Adrenal gland (tissue), 12 donors: ENCODE measurements around the gene CCDC9B. TPM values are rescaled to one million over a fixed set of nuclear protein-coding genes. Genes with fewer than 3 reads are reported as not detected.

Source experiments
- DNase-seq, 7 donors: peaks; one replicate each; pipeline ENCODE4 v3.0.0-alpha.2; 2019 to 2020
- H3K27ac ChIP-seq, 5 donors: fragments of 200-600 bp; sonication (generic) in 4 of 5; 1 replicate in 3 of 5; 2 replicates in 2 of 5; pipeline versions ENCODE4 v1.5.1 to v1.8.0; 2016 to 2020; ENCODE audit warnings: mild to moderate bottlenecking in 1 of 5
- H3K27me3 ChIP-seq: fragments of 200-600 bp; 2 replicates; pipeline ENCODE4 v1.8.0; 2021
- H3K36me3 ChIP-seq, 2 donors: fragments of 200-600 bp; replicated peaks in 1 of 2; 1 replicate in 1 of 2; 2 replicates in 1 of 2; pipeline versions ENCODE4 v1.5.1 to v1.8.0; 2018 to 2022
- H3K4me1 ChIP-seq, 2 donors: fragments of 200-600 bp; replicated peaks in 1 of 2; 1 replicate in 1 of 2; 2 replicates in 1 of 2; pipeline versions ENCODE4 v1.5.1 to v1.8.0; 2018 to 2021
- H3K4me3 ChIP-seq, 4 donors: fragments of 200-600 bp; sonication (generic) in 3 of 4; one replicate each; pipeline ENCODE4 v1.5.1; 2016 to 2018
- H3K9me3 ChIP-seq, 3 donors: fragments of 200-600 bp; sonication (generic) in 1 of 3; replicated peaks in 1 of 3; 1 replicate in 2 of 3; 2 replicates in 1 of 3; pipeline versions ENCODE4 v1.5.1 to v1.8.0; 2016 to 2021
- CTCF ChIP-seq, 6 experiments: fragments of 450-650 bp in 4 of 6; fragments of 200-600 bp in 2 of 6; sonication (generic) in 1 of 6; IDR thresholded peaks; 1 replicate in 5 of 6; 2 replicates in 1 of 6; pipeline versions ENCODE4 v1.5.1 to v1.8.0; 2016 to 2021; ENCODE audit warnings: antibody characterized with exemption in 6 of 6, mild to moderate bottlenecking in 2 of 6, moderate library complexity in 1 of 6
- POLR2A ChIP-seq, 2 donors: fragments of 450-650 bp; IDR thresholded peaks; one replicate each; pipeline ENCODE4 v1.6.1; 2017; ENCODE audit warnings: antibody characterized with exemption in 2 of 2, mild to moderate bottlenecking in 2 of 2, moderate library complexity in 1 of 2
- WGBS, 4 donors: extraction: QIAGEN DNeasy Blood & Tissue Kit in 2 of 4; methylation state at CpG; one replicate each; pipeline versions ENCODE4 v1.1.5 to v1.1.7; 2013 to 2017; 5-methylcytosine and 5-hydroxymethylcytosine counted together
- intact Hi-C, 2 donors: fragments of 100-400 bp; cut with DNase I; formaldehyde crosslinking; loops; one replicate each; pipeline versions ENCODE4 v1.14.1 to v1.15.0; 2022 to 2023
- polyA plus RNA-seq, 3 donors: library from polyadenylated mRNA; stranded (reverse); fragments of 200-250 nt in 2 of 3; fragments of 350-450 nt in 1 of 3; fragmentation: Illumina TruSeq in 1 of 3; extraction: RNeasy Lipid Tissue Mini Kit (QIAGEN cat#74804) in 1 of 3; gene quantifications; one replicate each; pipeline ENCODE4 v1.2.3, GENCODE V29; 2013 to 2014
- total RNA-seq, 9 donors: library from RNA; depleted of rRNA in 4 of 9; stranded (reverse); fragments of >200 nt in 4 of 9; fragments of 120-200 nt in 1 of 9; fragmentation: NEBNext Ultra II Directional in 1 of 9; extraction: Animal tissue kit (Norgen Biotek cat#: 25700) in 1 of 9; gene quantifications; one replicate each; pipeline versions ENCODE4 v1.1.0 to v1.2.4, GENCODE V29; 2013 to 2023
- donor health status: healthy with polysubstance abuse.
- donor health status: Bipolar disorder and iron deficiency.
- donor health status: DM: yes; HTN: yes; CAD: no.
- donor health status: DM: no; HTN: no; CAD: no.
- donor health status: DM: no; HTN: no; CAD: no.
- donor health status: DM: yes; HTN: yes; CAD: no.

CCDC9B gene
- total and polyA plus RNA-seq, 12 donors: 0.72 to 41.0 (median 10.8) TPM

- H3K27me3 ChIP-seq: no peaks in the 10 kb centered on the region
- H3K27ac ChIP-seq: peak overlapping the region in 2 of 5 donors; percentile 64 to 84
- no peaks in the 10 kb centered on the region for H3K9me3 ChIP-seq
- no peaks in the 10 kb centered on the region for H3K36me3 ChIP-seq
- H3K4me3 ChIP-seq: peak overlapping the region in 1 of 4 donors; percentile 87
- intact Hi-C loops: loop anchor here in 1 of 2 donors (5.0 kb wide), 1 partner anchor 100 kb away; no protein-coding TSS in a partner anchor
- peaks cover 0 to 20% of the 10 kb centered on the region in 2 donors for H3K4me1 ChIP-seq
- peak in 2 of 7 donors; percentile 20 to 64 for DNase-seq
- 59 to 73% (median 66%) methylated on average over 25 to 26 of the region's 26 CpGs for WGBS, 4 donors
- TF ChIP-seq POLR2A (IDR thresholded peaks at IDR 0.05) (no peak), CTCF (IDR thresholded peaks at IDR 0.05) (no peak)
Measured at GRCh38 chr15:40322531-40323238, 18.1 kb downstream of the CCDC9B start.

- Histone ChIP-seq H3K9me3 (no peaks in the 10 kb centered on the region), H3K4me1 (peaks cover 0 to 15% of the 10 kb centered on the region in 2 donors), H3K27me3 (no peaks in the 10 kb centered on the region), H3K36me3 (no peaks in the 10 kb centered on the region), H3K4me3 (no peak overlapping the region), H3K27ac (no peak overlapping the region)
- intact Hi-C loops: loop anchor here in 1 of 2 donors (5.0 kb wide), 1 partner anchor 101 kb away; no protein-coding TSS in a partner anchor
- TF ChIP-seq POLR2A (IDR thresholded peaks at IDR 0.05) (no peak), CTCF (IDR thresholded peaks at IDR 0.05) (peak; percentile 83 to 94 (median 86))
- DNase-seq: peak in 5 of 7 donors; percentile 61 to 86 (median 74)
- 0 to 4% (median 1%) methylated on average over 2 of the region's 2 CpGs for WGBS, 4 donors
Measured at GRCh38 chr15:40320931-40321371, 19.8 kb downstream of the CCDC9B start.

- TF ChIP-seq CTCF (IDR thresholded peaks at IDR 0.05): no peak
- no peak for TF ChIP-seq POLR2A (IDR thresholded peaks at IDR 0.05)
- Histone ChIP-seq H3K27ac (no peak overlapping the region), H3K4me3 (no peak overlapping the region), H3K36me3 (no peaks in the 10 kb centered on the region), H3K4me1 (peaks cover 0 to 9% of the 10 kb centered on the region in 2 donors), H3K9me3 (no peaks in the 10 kb centered on the region), H3K27me3 (no peaks in the 10 kb centered on the region)
- intact Hi-C loops: loop anchor here in 1 of 2 donors (5.0 kb wide), 1 partner anchor 102 kb away; no protein-coding TSS in a partner anchor
- 95 to 100% (median 98%) methylated on average over 1 of the region's 1 CpG for WGBS, 4 donors
- no peak for DNase-seq
Measured at GRCh38 chr15:40320409-40320808, 20.3 kb downstream of the CCDC9B start.

GRCh38 chr15:40317580-40317979 lies 23.2 kb downstream of the CCDC9B start:
- 61 to 66% (median 64%) methylated on average over 4 of the region's 4 CpGs for WGBS, 4 donors
- Histone ChIP-seq H3K4me1 (peaks cover 2 to 7% of the 10 kb centered on the region in 2 donors), H3K36me3 (no peaks in the 10 kb centered on the region), H3K27ac (no peak overlapping the region), H3K27me3 (no peaks in the 10 kb centered on the region), H3K9me3 (no peaks in the 10 kb centered on the region), H3K4me3 (no peak overlapping the region)
- intact Hi-C loops: no loop called here
- no peak for DNase-seq
- no peak for TF ChIP-seq POLR2A (IDR thresholded peaks at IDR 0.05)
- no peak for TF ChIP-seq CTCF (IDR thresholded peaks at IDR 0.05)
